H1 (cell line): Measurements from ENCODE around the gene TMEM271. TPM values are rescaled to one million over a fixed set of nuclear protein-coding genes. Genes with fewer than 3 reads are reported as not detected.

Experiments used
- CREB1 ChIP-seq: IDR thresholded peaks from 2 replicates; pipeline ENCODE4 v1.6.1; 2012; ENCODE audit warnings: inconsistent platforms
- TEAD4 ChIP-seq: IDR thresholded peaks from 2 replicates; pipeline ENCODE4 v1.6.1; 2012; ENCODE audit warnings: low read depth, low read length, inconsistent platforms, mixed read lengths
- polyA plus RNA-seq, 7 experiments: library from polyadenylated mRNA; depleted of rRNA in 3 of 7; stranded (reverse) in 5 of 7; unstranded in 2 of 7; fragments of >200 nt in 5 of 7; fragments of 200-250 nt in 2 of 7; gene quantifications; 1 replicate in 5 of 7; 2 replicates in 1 of 7; 4 replicates in 1 of 7; pipeline versions ENCODE4 v1.2.1 to v1.2.3, GENCODE V29; 2011 to 2013; ENCODE audit warnings: missing spikeins in 2 of 7, mixed read lengths in 2 of 7
- total RNA-seq: library from RNA; stranded (reverse); fragmentation: NEBNext Ultra II Directional; extraction: Animal tissue kit (Norgen Biotek cat#: 25700); gene quantifications from 2 replicates; pipeline ENCODE4 v1.2.1, GENCODE V29; 2021
- TF ChIP-seq, protein P1 (sequence below), 3 experiments: IDR thresholded peaks; 1 replicate in 2 of 3; 2 replicates in 1 of 3; pipeline versions ENCODE4 v1.5.1 to v1.6.1; 2011; ENCODE audit warnings: low read length in 3 of 3, mild to moderate bottlenecking in 3 of 3, inconsistent platforms in 2 of 3, low read depth in 1 of 3, moderate library complexity in 1 of 3; ENCODE audit not compliant: insufficient read depth in 1 of 3; ENCODE audit errors: control extremely low read depth in 1 of 3

The TMEM271 gene
- total and polyA plus RNA-seq, 2 of the 8 experiments (the other 6 are each of a cell fraction or from before 2014, with no cell fraction given): 0.08 to 0.35 TPM

DNA sequence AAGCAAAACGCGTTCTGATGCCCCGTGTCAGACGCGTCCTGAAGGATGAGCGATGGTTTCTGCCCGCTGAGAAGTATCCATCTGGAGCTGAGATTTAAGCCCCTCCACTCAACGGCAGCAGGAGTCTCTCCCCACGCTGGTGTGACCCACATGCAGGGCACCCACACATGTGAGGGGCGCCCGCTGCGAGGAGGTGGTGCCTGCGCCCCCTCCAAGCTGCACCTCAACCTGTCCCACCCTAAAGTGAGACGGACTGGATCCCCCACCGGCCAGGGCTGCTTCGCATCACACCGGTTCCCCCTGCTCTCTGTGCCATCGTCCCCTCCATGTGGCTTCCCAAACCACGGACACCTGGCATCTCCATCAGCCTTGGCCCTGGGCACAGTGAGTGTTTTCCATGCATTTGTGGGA is 44.8 kb upstream of the TMEM271 start (continued):
- TF ChIP-seq, protein P1, sequence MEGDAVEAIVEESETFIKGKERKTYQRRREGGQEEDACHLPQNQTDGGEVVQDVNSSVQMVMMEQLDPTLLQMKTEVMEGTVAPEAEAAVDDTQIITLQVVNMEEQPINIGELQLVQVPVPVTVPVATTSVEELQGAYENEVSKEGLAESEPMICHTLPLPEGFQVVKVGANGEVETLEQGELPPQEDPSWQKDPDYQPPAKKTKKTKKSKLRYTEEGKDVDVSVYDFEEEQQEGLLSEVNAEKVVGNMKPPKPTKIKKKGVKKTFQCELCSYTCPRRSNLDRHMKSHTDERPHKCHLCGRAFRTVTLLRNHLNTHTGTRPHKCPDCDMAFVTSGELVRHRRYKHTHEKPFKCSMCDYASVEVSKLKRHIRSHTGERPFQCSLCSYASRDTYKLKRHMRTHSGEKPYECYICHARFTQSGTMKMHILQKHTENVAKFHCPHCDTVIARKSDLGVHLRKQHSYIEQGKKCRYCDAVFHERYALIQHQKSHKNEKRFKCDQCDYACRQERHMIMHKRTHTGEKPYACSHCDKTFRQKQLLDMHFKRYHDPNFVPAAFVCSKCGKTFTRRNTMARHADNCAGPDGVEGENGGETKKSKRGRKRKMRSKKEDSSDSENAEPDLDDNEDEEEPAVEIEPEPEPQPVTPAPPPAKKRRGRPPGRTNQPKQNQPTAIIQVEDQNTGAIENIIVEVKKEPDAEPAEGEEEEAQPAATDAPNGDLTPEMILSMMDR (IDR thresholded peaks at IDR 0.05; ENCODE audit: control extremely low read depth in 1 of 3, insufficient read depth in 1 of 3, low read depth in 1 of 3, low read length in 3 of 3): no peak
- TF ChIP-seq CREB1: no peak
- no peak for TF ChIP-seq TEAD4
- TF ChIP-seq, all 59 proteins: peak for 0
